ENCODE results near the gene VASH2.

DNA sequence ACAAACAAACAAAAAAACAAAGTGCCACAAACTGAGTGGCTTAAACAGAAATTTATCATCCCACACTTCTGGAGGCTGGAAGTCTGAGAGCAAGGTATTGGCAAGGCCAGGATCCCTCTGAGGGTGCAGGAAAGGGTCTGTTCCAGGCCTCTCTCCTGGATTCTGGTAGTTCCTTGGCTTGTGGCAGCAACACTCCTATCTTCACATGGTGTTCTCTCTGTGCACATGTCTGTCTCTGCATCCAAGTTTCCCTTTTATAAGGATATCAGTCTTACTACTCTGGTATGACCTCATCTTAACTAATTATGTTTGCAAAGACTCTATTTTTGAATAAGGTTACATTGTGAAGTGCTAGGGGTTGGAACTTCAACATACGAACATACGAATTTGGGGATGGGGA is 5.3 kb upstream of the VASH2 start:
- no peak for TF ChIP-seq EZH2 (IDR thresholded peaks at IDR 0.05; ENCODE audit: insufficient read depth, poor library complexity, severe bottlenecking)
- TF ChIP-seq EZH2phosphoT487 (IDR thresholded peaks at IDR 0.05; ENCODE audit: insufficient read depth, low read depth), result no peak

All from GM23248 (cell line).